Measurements from ENCODE around the gene CDS2.

CDS2 gene

DNA sequence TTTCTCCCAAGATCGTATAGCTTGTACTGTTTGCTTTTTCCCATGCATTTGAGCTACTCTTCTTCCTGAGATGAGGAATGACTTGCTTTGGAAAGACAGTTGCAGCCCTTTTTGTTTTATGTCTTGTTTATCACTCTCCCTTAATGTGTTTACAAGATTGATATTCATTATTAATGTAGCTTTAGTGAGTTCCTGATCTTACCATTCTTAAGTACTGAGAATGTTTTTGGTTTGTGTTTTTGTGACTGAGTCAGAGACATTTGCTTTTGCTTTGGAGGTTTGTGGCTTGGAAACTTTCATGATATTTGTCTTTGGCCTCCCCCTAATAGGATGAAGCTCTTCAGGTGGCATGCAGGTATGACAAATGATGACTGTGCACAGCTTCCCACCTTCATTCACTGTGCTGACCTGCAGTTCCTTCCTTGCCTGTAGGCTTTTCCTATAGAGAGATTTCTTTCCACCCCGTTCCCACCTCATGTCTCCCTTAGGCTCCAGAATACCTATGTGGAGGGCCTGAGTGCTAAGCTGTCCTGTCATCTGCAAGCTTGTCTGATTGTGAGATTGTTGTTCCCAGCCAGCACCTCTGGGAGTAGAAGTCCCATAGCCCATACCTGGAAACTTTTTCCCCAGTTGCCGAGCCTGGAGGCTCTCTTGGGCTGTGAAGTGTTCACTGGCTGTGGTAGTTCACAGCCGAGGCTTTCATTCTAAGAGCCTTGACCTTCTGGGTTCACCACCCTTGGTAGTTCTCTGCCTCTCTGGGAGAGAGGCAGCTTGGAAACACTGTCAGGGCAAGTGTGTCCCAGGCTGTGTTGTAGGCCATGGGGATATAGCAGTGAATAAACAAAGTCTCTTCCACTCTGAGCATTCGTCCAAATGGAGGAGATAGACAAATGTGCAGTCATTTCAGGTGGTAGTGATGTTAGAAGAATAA lies 27.1 kb downstream of the CDS2 start:
- DNase-seq (ENCODE audit: low read depth): no peak

DNA sequence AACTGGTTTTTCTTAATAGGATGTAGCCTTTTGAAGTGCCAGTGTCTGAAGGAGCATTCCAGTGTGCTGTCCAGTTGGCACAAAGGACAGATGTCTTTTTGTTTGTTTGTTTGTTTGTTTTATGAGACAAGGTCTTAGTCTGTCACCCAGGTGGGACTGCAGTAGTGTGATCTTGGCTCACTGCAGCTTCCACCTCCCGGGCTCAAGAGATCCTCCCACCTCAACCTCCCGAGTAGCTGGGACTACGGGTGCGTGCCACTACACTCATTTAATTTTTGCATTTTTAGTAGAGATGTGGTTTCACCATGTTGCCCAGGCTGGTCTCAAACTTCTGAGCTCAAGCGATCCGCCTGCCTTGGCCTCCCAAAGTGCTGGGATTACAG lies 27.7 kb downstream of the CDS2 start:
- DNase-seq (ENCODE audit: low read depth): no peak

GRCh38 chr20:5155404-5155803 lies 28.6 kb downstream of the CDS2 start:
- no peak for DNase-seq (ENCODE audit: low read depth)

DNA sequence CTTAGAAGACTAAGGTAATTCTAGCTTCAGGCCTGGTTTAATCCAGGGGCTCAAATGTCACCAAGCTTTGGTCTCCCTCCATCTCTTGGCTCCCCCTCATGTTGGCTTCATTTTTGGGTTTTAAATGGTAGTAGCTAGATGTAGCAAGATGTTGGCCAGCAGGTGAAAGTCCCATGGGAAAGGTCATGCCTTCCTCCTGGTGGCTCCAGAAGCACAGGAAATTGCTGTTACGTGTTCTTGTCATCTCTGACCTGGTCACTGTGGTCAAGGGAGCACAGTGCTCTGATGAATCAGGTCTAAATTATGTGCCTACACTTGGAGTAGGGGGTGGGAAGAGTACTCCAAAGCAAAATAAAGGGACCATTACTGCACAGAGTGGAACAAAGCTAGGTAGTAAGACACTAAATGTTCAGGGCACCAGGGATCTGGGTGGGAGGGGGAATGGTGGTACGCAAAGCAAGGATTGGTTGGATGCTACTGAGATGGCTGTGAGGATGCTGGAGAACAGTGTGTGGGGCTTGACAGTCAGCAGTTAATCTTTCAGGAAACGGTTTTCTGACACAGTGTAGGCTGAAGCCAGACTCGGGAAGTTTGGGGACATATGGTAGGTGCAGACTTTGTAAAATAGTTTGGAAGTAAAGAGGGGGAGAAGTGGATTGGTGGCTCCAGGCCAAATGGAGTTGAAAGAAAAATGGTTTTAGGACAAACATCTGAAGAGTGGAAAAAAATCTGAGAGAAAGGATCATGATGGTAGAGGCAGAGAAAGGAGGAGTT lies 30.1 kb downstream of the CDS2 start:
- DNase-seq (ENCODE audit: low read depth): peak; percentile 45

DNA sequence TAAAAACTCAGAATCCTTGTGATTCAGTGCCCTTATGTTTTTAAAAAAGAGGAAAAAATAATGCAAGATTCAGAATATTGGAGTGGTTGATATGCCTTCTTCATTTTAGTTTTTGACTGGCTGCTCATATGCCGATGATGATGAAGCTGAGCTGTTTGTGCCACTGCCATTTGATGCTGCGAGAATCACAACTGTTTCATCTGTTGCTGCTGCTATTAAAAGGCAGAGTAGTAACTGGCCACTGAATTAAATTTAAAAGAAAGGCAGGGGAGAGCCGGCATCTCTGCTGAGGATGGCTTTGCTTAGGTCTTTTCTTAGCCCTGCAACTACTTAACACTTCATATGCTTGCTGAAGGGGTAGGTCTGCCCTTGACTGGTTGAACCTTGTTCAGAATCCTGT lies 33.1 kb downstream of the CDS2 start:
- no peak for DNase-seq (ENCODE audit: low read depth)

- no peak for DNase-seq (ENCODE audit: low read depth)
These were observed 34.1 kb downstream of the CDS2 start for GRCh38 chr20:5160882-5161281.

DNA sequence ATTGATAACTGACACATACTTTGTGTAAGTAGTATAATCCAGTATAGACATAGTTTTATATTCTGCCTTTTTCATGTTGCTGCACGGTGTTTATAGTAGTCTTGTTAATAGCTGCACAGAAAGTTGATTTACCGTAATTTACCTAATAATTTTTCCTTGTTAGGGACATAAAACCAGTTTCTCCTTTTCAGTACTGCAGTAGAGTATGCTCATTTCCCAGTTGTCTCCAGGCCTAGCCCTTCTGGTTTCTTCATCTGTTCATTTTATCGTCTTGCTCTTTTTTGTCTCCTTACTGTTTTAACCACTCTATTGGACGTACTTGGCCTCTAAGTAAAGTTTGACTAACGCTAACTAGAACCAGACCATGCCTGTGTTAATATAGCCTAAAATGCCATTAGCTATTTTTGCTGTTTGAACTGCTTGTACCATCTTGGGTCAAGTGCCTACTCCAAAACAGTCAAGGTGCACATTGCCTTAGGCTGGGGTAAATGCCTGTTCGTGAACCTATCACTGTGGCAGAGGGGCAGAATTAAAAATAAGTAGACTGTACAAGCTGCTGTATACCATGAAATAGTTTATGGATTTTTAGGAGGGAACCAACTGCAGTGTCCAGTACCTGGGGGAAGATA lies 34.8 kb downstream of the CDS2 start:
- no peak for DNase-seq (ENCODE audit: low read depth)

- no peak for DNase-seq (ENCODE audit: low read depth)
These were observed 38.1 kb downstream of the CDS2 start for GRCh38 chr20:5164645-5165625.

- DNase-seq (ENCODE audit: low read depth): no peak
These were observed 42.0 kb downstream of the CDS2 start for GRCh38 chr20:5168651-5169396.

GRCh38 chr20:5170341-5170740 lies 43.5 kb downstream of the CDS2 start:
- DNase-seq (ENCODE audit: low read depth): no peak

DNA sequence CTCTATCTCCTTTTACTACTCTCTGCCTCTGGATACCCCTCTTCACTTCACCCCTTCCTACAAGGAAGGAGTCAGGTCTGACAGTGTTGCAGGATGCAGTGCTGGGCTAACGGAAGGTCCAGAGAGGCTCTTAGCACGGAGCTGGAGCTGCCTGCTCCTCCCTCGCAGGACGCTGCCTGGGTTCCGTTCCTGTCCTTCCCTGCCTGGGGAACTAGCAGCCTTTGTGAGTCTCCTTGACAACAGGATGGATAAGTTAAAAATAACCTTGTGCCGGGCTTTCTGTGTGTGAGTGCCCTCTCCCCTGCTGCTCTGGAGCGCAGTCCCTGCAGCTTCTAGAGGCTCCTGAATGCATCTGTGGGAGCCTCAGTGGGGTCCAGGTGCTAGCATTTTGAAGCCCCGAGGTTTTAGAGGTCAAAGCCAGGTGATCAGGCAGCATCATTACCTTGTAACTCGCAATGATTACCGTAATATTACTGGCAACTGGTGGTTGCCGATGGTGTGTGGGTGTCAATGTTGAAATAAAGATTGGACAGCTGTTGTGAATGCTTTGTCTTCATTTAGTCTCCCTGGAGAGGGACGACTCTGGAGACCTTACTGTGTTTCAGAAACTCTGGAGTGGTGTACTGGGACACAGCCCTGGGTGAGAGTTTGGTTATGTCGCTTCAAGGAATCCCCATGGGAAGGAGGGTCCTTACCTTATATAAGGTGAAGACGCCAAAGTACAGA lies 44.4 kb downstream of the CDS2 start:
- no peak for DNase-seq (ENCODE audit: low read depth)

GRCh38 chr20:5171790-5172164 lies 45.0 kb downstream of the CDS2 start:
- no peak for DNase-seq (ENCODE audit: low read depth)

DNA sequence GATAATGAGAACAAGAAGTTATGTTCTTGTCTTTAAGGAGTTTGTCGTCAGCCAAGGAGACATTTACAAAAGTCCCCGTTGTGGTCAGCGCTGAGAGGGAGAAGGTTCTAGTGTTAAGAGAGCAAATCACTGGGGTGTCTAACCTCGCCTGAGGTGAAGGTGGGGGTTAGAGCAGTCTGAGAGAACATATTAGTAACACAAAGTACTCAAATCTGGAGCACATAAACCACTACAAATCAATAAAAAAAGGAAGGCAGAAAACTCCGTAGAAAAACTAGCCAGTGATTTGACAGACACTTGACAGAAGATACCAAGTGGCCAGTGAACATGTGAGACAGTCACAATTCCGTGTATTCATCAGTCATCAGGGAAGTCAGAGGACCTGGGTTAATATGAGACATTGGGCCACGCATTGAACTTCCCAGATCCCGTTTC lies 45.4 kb downstream of the CDS2 start:
- no peak for DNase-seq (ENCODE audit: low read depth)

GRCh38 chr20:5172903-5173463 lies 46.2 kb downstream of the CDS2 start:
- DNase-seq (ENCODE audit: low read depth): no peak

DNA sequence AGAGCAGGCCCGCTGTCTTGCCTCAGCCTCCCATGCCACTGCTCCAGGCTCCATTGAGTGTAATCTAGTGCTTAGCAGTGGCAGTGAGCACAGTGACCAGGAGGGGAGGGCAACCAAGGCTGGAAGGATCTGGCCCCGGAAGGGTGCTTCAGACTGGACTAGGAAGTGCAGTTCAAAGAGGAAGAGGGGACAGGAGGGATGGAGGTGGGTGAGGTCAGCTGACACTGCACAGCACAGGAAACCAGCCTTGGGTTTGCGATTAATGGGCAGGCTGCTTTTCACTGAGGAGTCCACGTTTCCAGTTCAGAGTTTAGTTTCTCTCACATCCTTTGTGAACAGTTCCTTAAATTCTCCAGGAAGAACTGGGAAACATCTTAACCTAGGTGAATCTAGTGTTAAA lies 46.9 kb downstream of the CDS2 start:
- DNase-seq (ENCODE audit: low read depth): no peak

DNA sequence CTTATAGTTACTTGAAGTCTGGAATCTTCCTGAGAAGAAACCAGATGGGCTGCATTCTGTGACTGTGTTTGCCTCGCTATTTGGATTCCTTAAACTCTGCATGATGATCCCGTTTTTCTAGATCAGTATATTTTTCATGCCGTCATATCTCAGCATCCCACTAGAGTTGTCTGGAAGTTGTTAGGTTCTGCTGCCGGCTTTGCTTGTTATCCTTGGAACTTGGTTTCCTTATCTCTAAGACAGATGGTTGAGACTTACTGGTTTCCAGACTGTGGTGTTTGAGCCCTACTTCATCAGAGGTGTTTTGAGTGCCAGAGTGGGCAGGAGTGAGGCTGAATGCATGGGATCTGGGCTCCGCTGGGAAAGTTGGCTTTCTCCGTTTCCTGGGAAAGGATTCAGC lies 50.3 kb downstream of the CDS2 start:
- no peak for DNase-seq (ENCODE audit: low read depth)

DNA sequence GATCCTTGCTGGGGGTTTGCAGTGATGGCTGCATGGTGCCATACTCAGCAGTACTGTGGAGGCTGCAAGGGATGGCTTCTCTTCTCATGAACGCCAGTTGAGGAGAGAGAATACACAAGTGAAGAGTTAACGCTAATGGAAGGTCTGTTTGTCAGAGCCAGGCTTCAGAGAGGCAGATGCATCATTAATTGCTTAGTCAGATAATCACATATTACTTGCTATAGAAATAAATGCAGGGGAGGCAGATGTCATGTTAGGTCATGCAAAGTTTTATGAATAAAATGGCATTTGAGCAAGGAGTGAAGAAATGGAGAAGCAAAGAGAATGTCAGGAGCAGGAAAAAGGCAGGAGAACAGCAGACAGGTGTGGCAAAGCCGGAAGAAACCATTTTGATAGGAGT lies 51.2 kb downstream of the CDS2 start:
- no peak for DNase-seq (ENCODE audit: low read depth)

- DNase-seq (ENCODE audit: low read depth): no peak
These were observed 53.6 kb downstream of the CDS2 start for GRCh38 chr20:5180421-5180820.

DNA sequence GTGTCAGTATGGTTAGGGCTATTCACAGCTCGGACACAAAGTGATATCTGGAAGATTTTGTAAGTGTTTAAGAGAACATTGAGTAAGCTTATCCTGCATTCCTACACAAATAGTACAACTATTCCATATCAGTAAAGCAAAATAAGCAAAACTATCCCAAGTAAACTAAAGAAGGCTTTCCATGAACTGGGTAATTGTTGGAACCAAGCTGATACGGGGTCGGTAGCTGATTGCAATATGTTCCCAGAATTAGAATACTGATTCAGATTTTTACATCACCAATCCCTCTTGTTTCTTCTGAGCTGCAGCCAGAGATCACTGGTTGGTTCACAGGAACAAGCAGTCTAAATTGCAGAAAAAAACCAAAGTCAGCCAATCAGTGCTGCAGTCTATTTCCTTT lies 54.1 kb downstream of the CDS2 start:
- no peak for DNase-seq (ENCODE audit: low read depth)

DNA sequence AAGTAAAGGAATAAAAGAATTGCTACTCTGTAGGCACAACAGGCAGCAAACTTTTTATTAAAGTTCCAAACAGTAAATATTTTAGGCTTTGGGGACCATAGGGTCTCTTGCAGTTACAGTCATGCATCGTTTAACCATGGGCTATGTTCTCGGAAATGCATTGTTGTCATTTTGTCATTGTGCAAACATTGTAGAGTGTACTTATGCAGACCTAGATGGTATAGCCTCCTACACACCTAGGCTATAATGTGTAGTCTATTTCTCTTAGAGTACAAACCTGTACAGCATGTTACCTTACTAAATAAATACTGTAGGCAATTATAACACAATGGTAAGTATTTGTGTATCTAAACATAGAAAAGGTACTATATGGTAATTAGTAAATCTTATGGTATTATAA lies 54.7 kb downstream of the CDS2 start:
- no peak for DNase-seq (ENCODE audit: low read depth)

All from GM04504 (cell line).